Fibroblast of lung (primary cell): Measurements from ENCODE around the gene TMEM132C. TPM values are rescaled to one million over a fixed set of nuclear protein-coding genes. Genes with fewer than 3 reads are reported as not detected.

Experiments
- DNase-seq, 2 donors: peaks; one replicate each; pipeline versions ENCODE4 v3.0.0 to v3.0.0-alpha.2; 2010; ENCODE audit warnings: low read depth in 2 of 2
- H2AFZ ChIP-seq: 2 replicates; pipeline ENCODE4 v1.5.1; 2012; ENCODE audit warnings: low read length, control low read depth, inconsistent platforms
- H3K27ac ChIP-seq: 2 replicates; pipeline ENCODE4 v1.5.1; 2011; ENCODE audit warnings: low read length, control low read depth; ENCODE audit not compliant: insufficient read depth
- H3K27me3 ChIP-seq: 2 replicates; pipeline ENCODE4 v1.5.1; 2011; ENCODE audit warnings: mild to moderate bottlenecking, low read length; ENCODE audit not compliant: control insufficient read depth, insufficient read depth
- H3K36me3 ChIP-seq: 2 replicates; pipeline ENCODE4 v1.5.1; 2011; ENCODE audit warnings: low read length; ENCODE audit not compliant: control insufficient read depth, insufficient read depth
- H3K4me1 ChIP-seq: 2 replicates; pipeline ENCODE4 v1.5.1; 2011; ENCODE audit warnings: low read length; ENCODE audit not compliant: control insufficient read depth, insufficient read depth; ENCODE audit errors: extremely low read depth
- H3K4me2 ChIP-seq: 2 replicates; pipeline ENCODE4 v1.5.1; 2011; ENCODE audit warnings: low read length, control low read depth; ENCODE audit not compliant: insufficient read depth; ENCODE audit errors: extremely low read depth
- H3K4me3 ChIP-seq, 4 experiments: fragments of 200-600 bp in 1 of 4; sonication (generic) in 1 of 4; replicated peaks in 1 of 4; 2 replicates each; pipeline ENCODE4 v1.5.1; 2011 to 2016; ENCODE audit warnings: low read length in 4 of 4, low read depth in 3 of 4, mild to moderate bottlenecking in 3 of 4, control low read depth in 2 of 4, inconsistent platforms in 1 of 4, mixed read lengths in 1 of 4; ENCODE audit not compliant: insufficient read depth in 1 of 4; ENCODE audit errors: control extremely low read depth in 1 of 4
- H3K79me2 ChIP-seq: 2 replicates; pipeline ENCODE4 v1.5.1; 2012; ENCODE audit warnings: mild to moderate bottlenecking, low read length, inconsistent platforms; ENCODE audit not compliant: control insufficient read depth, insufficient read depth
- H3K9ac ChIP-seq: 2 replicates; pipeline ENCODE4 v1.5.1; 2011; ENCODE audit warnings: mild to moderate bottlenecking, low read length, control low read depth; ENCODE audit not compliant: insufficient read depth
- H3K9me3 ChIP-seq: 2 replicates; pipeline ENCODE4 v1.5.1; 2012; ENCODE audit warnings: low read depth, low read length; ENCODE audit not compliant: control insufficient read depth, insufficient read depth
- H4K20me1 ChIP-seq: 2 replicates; pipeline ENCODE4 v1.5.1; 2011; ENCODE audit warnings: low read length; ENCODE audit not compliant: control insufficient read depth, insufficient read depth; ENCODE audit errors: extremely low read depth
- CTCF ChIP-seq, 2 donors: IDR thresholded peaks in 1 of 2; conservative IDR thresholded peaks in 1 of 2; 1 replicate in 1 of 2; 2 replicates in 1 of 2; pipeline ENCODE4 v1.5.1; 2011 to 2012; ENCODE audit warnings: low read length in 2 of 2, control low read depth in 1 of 2, inconsistent platforms in 1 of 2, low read depth in 1 of 2, mild to moderate bottlenecking in 1 of 2
- EZH2 ChIP-seq: IDR thresholded peaks from 2 replicates; pipeline ENCODE4 v1.5.1; 2012; ENCODE audit warnings: low read length, control low read depth, mild to moderate bottlenecking; ENCODE audit errors: missing control alignments
- polyA plus RNA-seq, 2 donors: library from polyadenylated mRNA; depleted of rRNA in 1 of 2; stranded (reverse) in 1 of 2; unstranded in 1 of 2; fragments of >200 nt; gene quantifications; 2 replicates each; pipeline ENCODE4 v1.2.1, GENCODE V29; 2011 to 2012; ENCODE audit warnings: missing spikeins in 1 of 2
- total RNA-seq: library from RNA; depleted of rRNA; stranded (reverse); fragments of >200 nt; gene quantifications from 2 replicates; pipeline ENCODE4 v1.2.1, GENCODE V29; 2014

TMEM132C gene
- total and polyA plus RNA-seq, 2 donors (not counting 1 experiment from before 2014, with no cell fraction given), result not detected

- Histone ChIP-seq H3K36me3 (no peaks in the 10 kb centered on the region), H3K4me2 (no peak overlapping the region)
- no peak for TF ChIP-seq EZH2
- no peak for TF ChIP-seq CTCF (conservative IDR thresholded peaks at IDR 0.05 in 1 of 2, IDR thresholded peaks at IDR 0.05 in 1 of 2; ENCODE audit: low read depth in 1 of 2, low read length in 2 of 2)
These were observed 72.2 kb downstream of the TMEM132C start for GRCh38 chr12:128339126-128339520.

GRCh38 chr12:128339631-128340030 lies 72.7 kb downstream of the TMEM132C start:
- H3K9ac ChIP-seq, result no peak overlapping the region
- no peaks in the 10 kb centered on the region for H4K20me1 ChIP-seq
- no peak for TF ChIP-seq CTCF (conservative IDR thresholded peaks at IDR 0.05 in 1 of 2, IDR thresholded peaks at IDR 0.05 in 1 of 2; ENCODE audit: low read depth in 1 of 2, low read length in 2 of 2)
- TF ChIP-seq EZH2, result no peak
- H3K27ac ChIP-seq, result no peak overlapping the region
- no peaks in the 10 kb centered on the region for H3K79me2 ChIP-seq
- H2AFZ ChIP-seq, result no peak overlapping the region
- H3K27me3 ChIP-seq, result no peaks in the 10 kb centered on the region
- no peaks in the 10 kb centered on the region for H3K4me1 ChIP-seq
- no peaks in the 10 kb centered on the region for H3K9me3 ChIP-seq
- no peak overlapping the region for H3K4me2 ChIP-seq
- no peaks in the 10 kb centered on the region for H3K36me3 ChIP-seq
- H3K4me3 ChIP-seq, result no peak overlapping the region
- no peak for DNase-seq

More at GRCh38 chr12:128339126-128339520, 72.2 kb downstream of the TMEM132C start:
- no peaks in the 10 kb centered on the region for H3K27me3 ChIP-seq
- H3K79me2 ChIP-seq, result no peaks in the 10 kb centered on the region
- no peak overlapping the region for H2AFZ ChIP-seq
- H3K4me1 ChIP-seq, result no peaks in the 10 kb centered on the region
- no peaks in the 10 kb centered on the region for H4K20me1 ChIP-seq
- H3K27ac ChIP-seq, result no peak overlapping the region
- H3K9me3 ChIP-seq, result no peaks in the 10 kb centered on the region
- no peak overlapping the region for H3K9ac ChIP-seq
- no peak overlapping the region for H3K4me3 ChIP-seq
- no peak for DNase-seq

GRCh38 chr12:128353301-128353700 lies 86.3 kb downstream of the TMEM132C start:
- no peaks in the 10 kb centered on the region for H3K36me3 ChIP-seq
- no peak for TF ChIP-seq EZH2
- TF ChIP-seq CTCF (conservative IDR thresholded peaks at IDR 0.05 in 1 of 2, IDR thresholded peaks at IDR 0.05 in 1 of 2; ENCODE audit: low read depth in 1 of 2, low read length in 2 of 2), result no peak
- H3K4me2 ChIP-seq, result no peak overlapping the region
- H3K9ac ChIP-seq, result no peak overlapping the region
- no peaks in the 10 kb centered on the region for H3K79me2 ChIP-seq
- H3K27ac ChIP-seq, result no peak overlapping the region
- no peak overlapping the region for H3K4me3 ChIP-seq
- no peak for DNase-seq
- no peaks in the 10 kb centered on the region for H4K20me1 ChIP-seq
- no peak overlapping the region for H2AFZ ChIP-seq
- H3K4me1 ChIP-seq, result no peaks in the 10 kb centered on the region
- H3K9me3 ChIP-seq, result no peaks in the 10 kb centered on the region
- H3K27me3 ChIP-seq, result no peaks in the 10 kb centered on the region
